ENCODE data around the gene LSM3. TPM values are rescaled to one million over a fixed set of nuclear protein-coding genes. Genes with fewer than 3 reads are reported as not detected.

LSM3 gene
- polyA plus RNA-seq, 3 donors: 6.3 to 20.7 (median 11.0) TPM

- WGBS, 3 donors: 90 to 95% (median 91%) methylated on average over 6 of the region's 6 CpGs
- H3K27ac ChIP-seq (ENCODE audit: low read depth, low read length): no peak overlapping the region
Measured at GRCh38 chr3:14153663-14154062, 25.0 kb upstream of the LSM3 start.

GRCh38 chr3:14154276-14154675 is 24.3 kb upstream of the LSM3 start:
- WGBS, 3 donors: 86 to 93% (median 88%) methylated on average over 5 of the region's 5 CpGs
- H3K27ac ChIP-seq (ENCODE audit: low read depth, low read length): no peak overlapping the region

DNA sequence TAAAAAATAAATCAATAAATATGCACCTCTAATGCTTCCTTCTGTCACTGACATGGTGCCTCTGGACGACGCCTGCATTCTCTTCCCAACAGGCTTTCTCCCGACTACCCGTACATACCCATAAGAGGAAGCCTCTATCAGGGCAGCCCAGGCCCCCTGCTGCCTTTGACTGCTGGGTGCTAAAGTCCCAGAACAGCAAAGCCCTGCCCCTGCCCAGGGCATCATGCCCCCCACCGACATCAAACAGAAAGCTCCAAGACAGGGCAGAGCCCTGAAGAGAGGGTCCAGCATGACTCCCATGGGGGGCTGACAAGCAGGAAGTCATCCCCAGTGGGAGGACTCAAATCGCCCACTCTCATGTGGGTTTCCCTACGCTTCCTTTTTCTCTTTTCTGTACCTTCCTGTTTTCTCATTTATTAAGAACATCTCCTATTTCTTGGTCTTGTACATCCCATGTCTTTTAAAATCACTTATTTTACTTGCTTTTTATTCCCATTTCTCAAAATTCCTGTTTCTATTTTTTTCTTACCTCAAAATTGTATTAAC is 23.6 kb upstream of the LSM3 start:
- WGBS, 3 donors: 77 to 92% (median 88%) methylated on average over 7 of the region's 7 CpGs
- no peak overlapping the region for H3K27ac ChIP-seq (ENCODE audit: low read depth, low read length)

- WGBS, 3 donors: 95 to 96% (median 96%) methylated on average over 7 of the region's 7 CpGs
Measured at GRCh38 chr3:14156201-14156600, 22.4 kb upstream of the LSM3 start.

GRCh38 chr3:14156843-14157561 is 21.6 kb upstream of the LSM3 start:
- WGBS, 3 donors: 93 to 96% (median 95%) methylated on average over 13 of the region's 13 CpGs
- no peak overlapping the region for H3K27ac ChIP-seq (ENCODE audit: low read depth, low read length)

More at GRCh38 chr3:14156201-14156600, 22.4 kb upstream of the LSM3 start:
- H3K27ac ChIP-seq (ENCODE audit: low read depth, low read length): no peak overlapping the region

- 96 to 100% (median 97%) methylated on average over 9 of the region's 9 CpGs for WGBS, 3 donors
- no peak overlapping the region for H3K27ac ChIP-seq (ENCODE audit: low read depth, low read length)
Measured at GRCh38 chr3:14157951-14158350, 20.7 kb upstream of the LSM3 start.

DNA sequence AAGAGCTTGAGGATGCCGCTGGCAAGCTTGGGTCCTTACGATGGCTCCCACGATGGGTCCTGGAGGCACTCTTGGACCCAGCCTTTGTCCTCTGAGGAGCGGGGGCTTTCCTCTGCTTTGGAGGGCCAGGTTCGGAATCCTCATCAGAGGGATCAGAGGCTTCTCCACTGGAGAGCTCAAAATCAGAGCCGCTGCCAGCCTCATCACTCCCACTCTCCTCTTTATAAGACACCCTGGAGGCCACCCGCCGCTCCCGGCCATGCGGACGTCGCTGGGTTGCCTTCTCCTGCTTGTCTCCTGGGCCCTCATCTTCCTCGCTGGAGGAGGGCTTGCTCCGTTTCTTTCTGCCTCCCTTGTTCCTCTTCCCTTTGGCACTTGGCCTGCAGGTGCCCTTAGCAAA is 20.2 kb upstream of the LSM3 start:
- no peak overlapping the region for H3K27ac ChIP-seq (ENCODE audit: low read depth, low read length)
- WGBS, 3 donors: 91 to 96% (median 91%) methylated on average over 14 of the region's 14 CpGs

GRCh38 chr3:14159426-14159825 is 19.2 kb upstream of the LSM3 start:
- peak overlapping the region; percentile 22 for H3K27ac ChIP-seq (ENCODE audit: low read depth, low read length)
- WGBS, 3 donors: 96 to 97% (median 96%) methylated on average over 8 of the region's 8 CpGs

- WGBS, 3 donors: 92 to 94% (median 94%) methylated on average over 2 of the region's 2 CpGs
- no peak overlapping the region for H3K27ac ChIP-seq (ENCODE audit: low read depth, low read length)
Measured at GRCh38 chr3:14161282-14161681, 17.3 kb upstream of the LSM3 start.

- no peak overlapping the region for H3K27ac ChIP-seq (ENCODE audit: low read depth, low read length)
- WGBS, 3 donors: 80 to 96% (median 89%) methylated on average over 2 of the region's 2 CpGs
Measured at GRCh38 chr3:14162178-14162577, 16.4 kb upstream of the LSM3 start.

- WGBS, 3 donors: 92 to 94% (median 93%) methylated on average over 9 of the region's 9 CpGs
Measured at GRCh38 chr3:14166877-14167603, 11.6 kb upstream of the LSM3 start.

DNA sequence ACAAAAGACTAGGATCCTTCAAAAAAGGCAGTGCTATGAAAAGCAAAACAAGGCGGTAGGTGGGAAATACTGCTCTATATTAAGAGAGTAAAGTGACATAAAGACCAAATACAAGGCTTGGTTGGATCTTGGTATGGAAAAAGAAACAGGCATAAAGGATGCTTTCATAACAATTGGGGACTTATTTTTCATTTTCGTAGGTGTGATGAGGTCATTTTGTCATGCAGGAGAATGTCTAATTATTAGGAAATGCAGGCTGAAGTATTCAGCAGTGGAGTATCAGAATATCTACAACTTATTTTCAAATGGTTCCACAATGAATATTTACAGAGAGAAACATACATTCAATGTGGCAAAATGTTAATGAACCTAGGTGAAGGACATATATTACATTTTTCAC is 9.2 kb upstream of the LSM3 start:
- no peak overlapping the region for H3K27ac ChIP-seq (ENCODE audit: low read depth, low read length)
- WGBS, 3 donors: 95 to 96% (median 95%) methylated on average over 2 of the region's 2 CpGs

More at GRCh38 chr3:14166877-14167603, 11.6 kb upstream of the LSM3 start:
- H3K27ac ChIP-seq (ENCODE audit: low read depth, low read length): no peak overlapping the region

DNA sequence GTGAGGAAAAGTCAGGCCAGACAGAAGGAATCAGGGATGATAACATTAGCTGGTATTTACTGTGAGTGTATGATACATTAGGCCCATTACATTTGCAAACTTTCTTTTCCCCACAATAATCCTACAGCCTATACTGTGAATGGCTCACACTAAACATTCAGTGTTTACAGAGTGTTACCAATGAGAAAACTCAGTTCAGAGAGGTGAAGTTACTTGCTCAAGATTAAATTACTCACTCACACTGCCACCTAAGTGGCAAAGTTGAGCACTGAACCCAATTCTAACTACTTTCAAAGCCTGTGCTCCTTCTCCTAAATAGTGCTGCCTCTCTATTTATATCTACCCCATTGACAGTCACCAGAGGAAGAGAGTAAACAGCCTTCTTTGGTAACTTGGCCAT is 8.7 kb upstream of the LSM3 start:
- no peak overlapping the region for H3K27ac ChIP-seq (ENCODE audit: low read depth, low read length)

DNA sequence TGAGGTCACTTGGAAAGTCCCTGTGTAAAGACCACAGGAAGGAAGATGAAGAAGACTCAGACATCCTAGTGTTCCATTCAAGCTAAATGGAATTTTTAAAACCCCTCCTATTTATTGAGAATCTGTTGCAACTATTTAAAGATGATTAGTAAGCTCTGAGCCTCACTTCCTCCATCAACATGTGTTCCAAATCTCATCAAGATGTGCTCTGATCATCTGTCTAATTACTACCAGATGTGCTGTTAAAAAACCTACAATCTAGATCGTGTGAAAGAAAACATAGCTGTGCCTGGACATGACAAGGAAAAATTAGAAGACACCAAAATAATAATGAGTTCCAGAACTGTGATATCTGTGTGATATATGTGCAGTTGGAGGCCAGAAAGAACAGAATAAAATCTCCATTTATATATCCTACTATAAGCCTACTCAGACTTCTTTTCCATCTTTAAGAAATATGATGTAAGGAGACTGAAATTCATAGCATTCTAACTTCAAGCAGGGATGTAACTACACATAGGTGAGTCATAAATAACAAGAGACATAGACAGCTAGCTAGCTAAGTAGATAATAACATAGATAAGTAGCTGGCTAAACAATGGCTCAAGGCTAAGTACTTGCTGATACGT is 8.0 kb upstream of the LSM3 start:
- H3K27ac ChIP-seq (ENCODE audit: low read depth, low read length): no peak overlapping the region
- 67 to 79% (median 78%) methylated on average over 2 of the region's 2 CpGs for WGBS, 3 donors

GRCh38 chr3:14172496-14172895 is 6.1 kb upstream of the LSM3 start:
- 89 to 97% (median 96%) methylated on average over 5 of the region's 5 CpGs for WGBS, 3 donors
- H3K27ac ChIP-seq (ENCODE audit: low read depth, low read length): no peak overlapping the region

GRCh38 chr3:14174483-14174882 is 4.1 kb upstream of the LSM3 start:
- WGBS, 3 donors: 61 to 68% (median 66%) methylated on average over 2 of the region's 2 CpGs
- H3K27ac ChIP-seq (ENCODE audit: low read depth, low read length): no peak overlapping the region

DNA sequence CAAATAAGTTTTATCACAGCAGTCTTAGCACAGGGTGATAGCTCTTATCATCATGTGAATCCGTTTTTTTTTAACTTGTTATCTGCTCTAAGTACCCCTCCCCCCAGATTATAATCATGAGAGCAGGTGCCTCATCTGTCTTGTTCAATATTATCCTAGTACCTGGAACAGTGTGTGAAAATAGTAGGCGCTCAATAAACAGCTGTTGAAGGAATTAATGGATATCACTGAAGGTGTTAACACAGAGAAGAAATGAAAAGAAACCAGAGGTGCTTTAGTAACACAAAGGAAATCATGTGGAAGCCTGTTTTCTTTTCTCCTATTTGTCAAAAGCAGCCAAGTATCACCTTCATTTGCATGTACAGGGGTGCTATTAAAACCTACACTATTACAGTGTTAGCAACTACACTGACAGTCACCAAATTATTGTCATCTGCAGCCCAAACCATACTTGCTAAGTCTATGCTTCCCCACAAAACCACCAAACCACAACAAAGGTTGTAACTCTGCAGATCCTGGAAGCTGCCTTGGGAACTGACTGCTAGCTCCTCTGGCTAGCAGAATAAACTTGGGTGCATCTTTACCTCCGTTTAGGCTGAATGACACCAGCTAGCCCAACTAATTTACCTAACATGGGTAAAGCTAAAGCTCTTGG is 3.1 kb upstream of the LSM3 start:
- 64 to 77% (median 66%) methylated on average over 3 of the region's 3 CpGs for WGBS, 3 donors
- no peak overlapping the region for H3K27ac ChIP-seq (ENCODE audit: low read depth, low read length)

GRCh38 chr3:14177580-14178246 is 904 bp upstream of the LSM3 start:
- WGBS, 3 donors: 6 to 7% (median 6%) methylated on average over 10 of the region's 10 CpGs
- no peak overlapping the region for H3K27ac ChIP-seq (ENCODE audit: low read depth, low read length)

All from adipose tissue (tissue), 3 donors.